K562 (cell line): ENCODE results near the gene PIP4K2C. TPM values are rescaled to one million over a fixed set of nuclear protein-coding genes. Genes with fewer than 3 reads are reported as not detected.

Experiments used
- ATAC-seq: fragments of 200-7000 bp; cut with Tn5 transposase; 3 replicates; pipeline ENCODE4 v1.9.1; 2020; ENCODE audit warnings: moderate library complexity
- BruUV-seq: library from RNA; stranded (reverse); fragments of 400-500 nt; replicated peaks from 2 replicates; lab custom pipeline; 2021; lab: Mats Ljungman, UMichigan
- CTCF ChIA-PET: fragments of 300-600 bp; formaldehyde crosslinking; extraction: SDS; loops from one replicate; lab custom pipeline; 2021; ENCODE audit warnings: low intra/inter-chr PET ratio; lab: Yijun Ruan, JAX
- POLR2A ChIA-PET: fragments of 300-600, 350-650 bp; sonication (Branson Sonifier 250); formaldehyde crosslinking; extraction: SDS; loops from one replicate; lab custom pipeline; 2021; ENCODE audit warnings: antibody characterized with exemption, inconsistent platforms; lab: Yijun Ruan, JAX
- DNase-seq, 4 experiments: peaks; one replicate each; pipeline versions ENCODE4 v3.0.0 to v3.0.0-alpha.2; 2011 to 2018; ENCODE audit warnings: low spot score in 3 of 4, mixed read lengths in 3 of 4; ENCODE audit errors: extremely low read depth in 1 of 4
- FAIRE-seq: peaks from 2 replicates; lab custom pipeline; 2011; peaks lifted over from hg19 to GRCh38; lab: Jason Lieb, UNC
- H2AFZ ChIP-seq: 2 replicates; pipeline ENCODE4 v1.6.0; 2011; ENCODE audit warnings: low read depth, low read length, control low read depth, inconsistent platforms
- H3K27ac ChIP-seq: fragments of 200-600 bp; 3 replicates; pipeline ENCODE4 v1.8.0; 2011; ENCODE audit warnings: low read depth, mild to moderate bottlenecking, control low read depth, inconsistent platforms, low read length, moderate library complexity, mixed read lengths; ENCODE audit errors: extremely low read depth
- H3K27me3 ChIP-seq, 2 experiments: fragments of 300-600 bp in 1 of 2; 2 replicates in 1 of 2; 3 replicates in 1 of 2; pipeline versions ENCODE4 v1.6.0 to v1.8.0; 2011; ENCODE audit warnings: inconsistent platforms in 2 of 2, low read length in 2 of 2, mild to moderate bottlenecking in 1 of 2, mixed read lengths in 1 of 2, moderate library complexity in 1 of 2; ENCODE audit not compliant: control insufficient read depth in 2 of 2, insufficient read depth in 2 of 2
- H3K36me3 ChIP-seq: fragments of 300-600 bp; 3 replicates; pipeline ENCODE4 v1.8.0; 2011; ENCODE audit warnings: mild to moderate bottlenecking, low read length, inconsistent platforms; ENCODE audit not compliant: control insufficient read depth, insufficient read depth
- H3K4me1 ChIP-seq, 2 experiments: fragments of 200-600 bp in 1 of 2; replicated peaks in 1 of 2; 2 replicates in 1 of 2; 3 replicates in 1 of 2; pipeline versions ENCODE4 v1.5.1 to v1.8.0; 2011; ENCODE audit warnings: inconsistent platforms in 2 of 2, low read length in 2 of 2, mild to moderate bottlenecking in 1 of 2, mixed read lengths in 1 of 2, moderate library complexity in 1 of 2; ENCODE audit not compliant: control insufficient read depth in 2 of 2, insufficient read depth in 2 of 2
- H3K4me2 ChIP-seq: 2 replicates; pipeline ENCODE4 v1.6.1; 2011; ENCODE audit warnings: low read length, control low read depth, inconsistent platforms, mixed read lengths; ENCODE audit not compliant: insufficient read depth
- H3K4me3 ChIP-seq: fragments of 200-600 bp; sonication (generic), shearing (Covaris generic); 2 replicates; pipeline ENCODE4 v1.5.1; 2016; ENCODE audit warnings: control low read depth, inconsistent platforms
- H3K79me2 ChIP-seq: fragments of 200-600 bp; 3 replicates; pipeline ENCODE4 v1.8.0; 2011; ENCODE audit warnings: low read length, inconsistent platforms; ENCODE audit not compliant: control insufficient read depth, insufficient read depth
- H3K9ac ChIP-seq, 2 experiments: 2 replicates each; pipeline versions ENCODE4 v1.6.0 to v1.6.1; 2011; ENCODE audit warnings: low read depth in 2 of 2, low read length in 2 of 2, control low read depth in 1 of 2, inconsistent platforms in 1 of 2, mild to moderate bottlenecking in 1 of 2, mixed read lengths in 1 of 2; ENCODE audit not compliant: insufficient read depth in 1 of 2
- H3K9me1 ChIP-seq: one replicate; pipeline ENCODE4 v1.6.0; 2011; ENCODE audit warnings: inconsistent platforms, mild to moderate bottlenecking, low read length, moderate library complexity; ENCODE audit not compliant: control insufficient read depth, insufficient read depth
- H3K9me3 ChIP-seq: replicated peaks from 2 replicates; pipeline ENCODE4 v1.5.1; 2011; ENCODE audit warnings: low read depth, low read length, inconsistent platforms; ENCODE audit not compliant: control insufficient read depth, insufficient read depth
- H4K20me1 ChIP-seq: replicated peaks from 2 replicates; pipeline ENCODE4 v1.6.1; 2011; ENCODE audit warnings: low read length, inconsistent platforms, mixed read lengths; ENCODE audit not compliant: control insufficient read depth, insufficient read depth
- CAMTA2 ChIP-seq: fragments of 250-450 bp; sonication (Bioruptor Pico); conservative IDR thresholded peaks from 2 replicates; pipeline ENCODE4 v1.5.1; 2022
- CREB5 ChIP-seq: fragments of 250-450 bp; sonication (Bioruptor Pico); IDR thresholded peaks from 2 replicates; pipeline ENCODE4 v1.5.0; 2020; ENCODE audit warnings: mild to moderate bottlenecking
- ETV6 ChIP-seq, 3 experiments: fragments of 150-350 bp in 1 of 3; sonication (generic) in 1 of 3; formaldehyde crosslinking in 1 of 3; IDR thresholded peaks; 2 replicates each; pipeline versions ENCODE4 v1.6.1 to v1.8.0; 2014 to 2022; ENCODE audit warnings: borderline replicate concordance in 2 of 3, low read depth in 2 of 3, antibody characterized with exemption in 1 of 3, low read length in 1 of 3, mild to moderate bottlenecking in 1 of 3, missing genetic modification reagents in 1 of 3
- FOXJ3 ChIP-seq: sonication (generic); formaldehyde crosslinking; IDR thresholded peaks from 2 replicates; pipeline ENCODE4 v1.4.0; 2020; ENCODE audit warnings: mild to moderate bottlenecking, missing genetic modification reagents
- HBP1 ChIP-seq: fragments of 450-650 bp; formaldehyde crosslinking; IDR thresholded peaks from 2 replicates; pipeline ENCODE4 v1.4.0; 2022; ENCODE audit warnings: missing genetic modification characterization
- PATZ1 ChIP-seq: fragments of 250-450 bp; sonication (Bioruptor Pico); IDR thresholded peaks from 2 replicates; pipeline ENCODE4 v1.5.0; 2020; ENCODE audit warnings: mild to moderate bottlenecking, borderline replicate concordance
- RBM14 ChIP-seq: fragments of 200-400 bp; formaldehyde crosslinking; IDR thresholded peaks from 2 replicates; pipeline ENCODE4 v1.6.1; 2018; ENCODE audit warnings: low read depth, mild to moderate bottlenecking, low read length, moderate library complexity, borderline replicate concordance; ENCODE audit not compliant: insufficient read depth
- RHOXF2B ChIP-seq: fragments of 250-450 bp; sonication (Bioruptor Pico); conservative IDR thresholded peaks from 2 replicates; pipeline ENCODE4 v1.5.1; 2021
- SP1 ChIP-seq: sonication (generic); formaldehyde crosslinking; IDR thresholded peaks from 2 replicates; pipeline ENCODE4 v1.8.1; 2022; ENCODE audit warnings: mild to moderate bottlenecking, missing genetic modification reagents
- ZBED1 ChIP-seq: IDR thresholded peaks from 2 replicates; pipeline ENCODE4 v1.6.1; 2014
- ZBTB26 ChIP-seq: fragments of 450-650 bp; formaldehyde crosslinking; IDR thresholded peaks from 2 replicates; pipeline ENCODE4 v1.4.0; 2022; ENCODE audit warnings: missing genetic modification characterization
- ZNF146 ChIP-seq: IDR thresholded peaks from one replicate; pipeline ENCODE4 v1.6.1; 2018; ENCODE audit warnings: missing compliant biosample characterization; ENCODE audit not compliant: unreplicated experiment
- ZNF311 ChIP-seq: fragments of 250-450 bp; sonication (Bioruptor Pico); IDR thresholded peaks from 2 replicates; pipeline ENCODE4 v1.4.0; 2020; ENCODE audit warnings: mild to moderate bottlenecking, moderate library complexity
- ZNF830 ChIP-seq: fragments of 250-450 bp; sonication (Bioruptor Pico); IDR thresholded peaks from 2 replicates; pipeline ENCODE4 v1.5.0; 2021; ENCODE audit warnings: mild to moderate bottlenecking
- WGBS: fragments of 100-300 bp; shearing (Covaris generic); methylation state at CpG from one replicate; pipeline ENCODE4 v1.1.6; 2016; ENCODE audit warnings: low coverage, mixed read lengths; ENCODE audit not compliant: insufficient coverage; ENCODE audit errors: missing lambda C conversion rate; 5-methylcytosine and 5-hydroxymethylcytosine counted together
- in situ Hi-C: fragments of 300-500 bp; cut with MboI; formaldehyde crosslinking; loops from 4 replicates; pipeline ENCODE4 v1.15.0; 2018; ENCODE audit warnings: inconsistent platforms, mixed read lengths
- intact Hi-C: fragments of 100-400 bp; cut with micrococcal nuclease; formaldehyde crosslinking; loops from 2 replicates; pipeline ENCODE4 v1.14.2; 2022
- polyA plus RNA-seq, 8 experiments: library from polyadenylated mRNA; depleted of rRNA in 4 of 8; stranded (reverse) in 5 of 8; unstranded in 3 of 8; fragments of >200 nt; fragmentation: Nextera tagmentation in 2 of 8; fragmentation: Illumina TruSeq in 1 of 8; extraction: Ambion mirVana in 2 of 8; extraction: Trizol in 1 of 8; gene quantifications; 2 replicates each; pipeline versions ENCODE4 v1.2.1 to v1.2.3, GENCODE V29; 2011 to 2014; ENCODE audit warnings: inconsistent platforms in 1 of 8, missing spikeins in 1 of 8
- total RNA-seq, 7 experiments: library from RNA; depleted of rRNA in 6 of 7; stranded (reverse); fragments of >200 nt in 6 of 7; fragmentation: Illumina TruSeq in 2 of 7; extraction: Trizol in 2 of 7; gene quantifications; 2 replicates each; pipeline versions ENCODE4 v1.2.1 to v1.2.3, GENCODE V29; 2011 to 2021; ENCODE audit warnings: low replicate concordance in 1 of 7

PIP4K2C gene
- total and polyA plus RNA-seq, 9 of the 15 experiments (the other 6 are each of a cell fraction or from before 2014, with no cell fraction given), result 9.0 to 41.4 (median 18.3) TPM

GRCh38 chr12:57626921-57627445 lies 36.0 kb downstream of the PIP4K2C start:
- no TSS peak for BruUV-seq
- intact Hi-C loops, result no loop called here
- no peak overlapping the region for H3K9ac ChIP-seq
- H3K4me3 ChIP-seq, result no peak overlapping the region
- POLR2A ChIA-PET, result interaction anchor here (1.8 kb wide), 1 partner anchor 11 kb away, joined by 7 read pairs; no protein-coding TSS in a partner anchor
- in situ Hi-C loops, result loop anchor here (5.0 kb wide), 2 partner anchors 65 to 105 kb away; partner anchors contain the start of gene OS9
- no peaks in the 10 kb centered on the region for H3K27me3 ChIP-seq
- peaks cover 12 to 29% of the 10 kb centered on the region in 2 experiments for H3K4me1 ChIP-seq
- CTCF ChIA-PET, result no interaction called here
- 0 out of 3 replicates have a peak, but pooled peaks cover under 1% of the 10 kb centered on the region for H3K79me2 ChIP-seq
- DNase-seq (no peak), FAIRE-seq (no peak), ATAC-seq (no peak)
- 74% methylated on average over 8 of the region's 9 CpGs for WGBS
- H3K36me3 ChIP-seq, result peaks cover 46% of the 10 kb centered on the region; the same call in 2 of the 3 replicates
- H2AFZ ChIP-seq, result no peak overlapping the region
- H4K20me1 ChIP-seq, result no peaks in the 10 kb centered on the region
- no peaks in the 10 kb centered on the region for H3K9me3 ChIP-seq
- H3K4me2 ChIP-seq, result no peak overlapping the region
- no peak overlapping the region for H3K27ac ChIP-seq
- H3K9me1 ChIP-seq, result no peaks in the 10 kb centered on the region
- TF ChIP-seq HBP1 (CRISPR knock-in tag) (no peak), ZNF146 (no peak), ZBED1 (no peak), ETV6 (IDR thresholded peaks at IDR 0.05; ENCODE audit: borderline replicate concordance in 1 of 2, low read depth in 2 of 2, low read length in 1 of 2) (no peak), ETV6 (CRISPR knock-in tag; IDR thresholded peaks at IDR 0.05; ENCODE audit: borderline replicate concordance) (no peak), CREB5 (CRISPR knock-in tag) (no peak), ZBTB26 (CRISPR knock-in tag) (no peak), CAMTA2 (CRISPR knock-in tag) (no peak), ZNF830 (CRISPR knock-in tag) (no peak), ZNF311 (no peak), RBM14 (no peak), FOXJ3 (CRISPR knock-in tag) (no peak), PATZ1 (CRISPR knock-in tag) (no peak), SP1 (no peak), RHOXF2B (CRISPR knock-in tag) (no peak)
